Mesodermal cell (in vitro differentiated cells): ENCODE data around the gene HMGB2.

Experiments
- H3K27ac ChIP-seq: 2 replicates; pipeline ENCODE4 v1.7.0; 2013; ENCODE audit warnings: mild to moderate bottlenecking, low read depth, low read length, moderate library complexity; ENCODE audit not compliant: severe bottlenecking
- H3K36me3 ChIP-seq: 2 replicates; pipeline ENCODE4 v1.7.1; 2013; ENCODE audit warnings: mild to moderate bottlenecking, low read length, moderate library complexity; ENCODE audit not compliant: control insufficient read depth, insufficient read depth
- H3K4me1 ChIP-seq: one replicate; pipeline ENCODE4 v1.7.1; 2013; ENCODE audit warnings: mild to moderate bottlenecking, low read length; ENCODE audit not compliant: insufficient read depth, control insufficient read depth, poor library complexity, severe bottlenecking
- H3K4me3 ChIP-seq: 2 replicates; pipeline ENCODE4 v1.7.0; 2013; ENCODE audit warnings: low read length, control low read depth, mild to moderate bottlenecking; ENCODE audit not compliant: insufficient read depth, poor library complexity, severe bottlenecking; ENCODE audit errors: extremely low read depth
- H3K9me3 ChIP-seq: 2 replicates; pipeline ENCODE4 v1.7.1; 2013; ENCODE audit warnings: mild to moderate bottlenecking, low read length, moderate library complexity; ENCODE audit not compliant: control insufficient read depth
- WGBS, 2 experiments: methylation state at CpG; one replicate each; pipeline ENCODE4 v1.1.5; 2013; ENCODE audit warnings: missing lambda C conversion rate in 2 of 2; ENCODE audit not compliant: insufficient coverage in 2 of 2; 5-methylcytosine and 5-hydroxymethylcytosine counted together

Gene HMGB2

DNA sequence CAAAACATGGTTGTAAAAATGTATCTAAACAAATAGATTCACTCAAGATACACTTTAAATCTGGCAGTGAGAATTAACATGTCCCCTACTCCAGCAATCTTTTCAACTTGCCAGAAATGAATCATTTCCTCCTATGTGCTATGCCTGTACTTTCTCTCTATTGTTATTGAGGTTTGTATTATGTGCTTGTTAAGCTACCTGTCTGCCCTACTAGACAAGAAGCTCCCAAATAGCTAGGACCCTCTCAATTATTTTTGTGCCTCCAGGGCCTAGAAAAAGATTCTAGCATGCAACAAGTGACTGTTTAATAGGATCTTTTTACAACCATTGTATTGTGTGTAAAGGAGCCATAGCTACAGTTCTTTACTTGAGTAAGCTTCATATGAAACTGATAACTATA, 33.1 kb upstream of the HMGB2 start:
- Histone ChIP-seq H3K4me3 (no peak overlapping the region), H3K36me3 (no peaks in the 10 kb centered on the region), H3K27ac (no peak overlapping the region), H3K4me1 (no peaks in the 10 kb centered on the region), H3K9me3 (no peaks in the 10 kb centered on the region)

- 100% methylated on average over 1 of the region's 2 CpGs; no CpG with 5 or more reads in 1 of the 2 experiments for WGBS, 2 experiments
- Histone ChIP-seq H3K9me3 (no peaks in the 10 kb centered on the region), H3K27ac (no peak overlapping the region), H3K4me3 (no peak overlapping the region), H3K4me1 (no peaks in the 10 kb centered on the region), H3K36me3 (no peaks in the 10 kb centered on the region)
Measured at GRCh38 chr4:173365359-173365996, 31.3 kb upstream of the HMGB2 start.

- Histone ChIP-seq H3K27ac (no peak overlapping the region), H3K4me3 (no peak overlapping the region), H3K36me3 (no peaks in the 10 kb centered on the region), H3K9me3 (no peaks in the 10 kb centered on the region), H3K4me1 (no peaks in the 10 kb centered on the region)
- 100% methylated on average over 1 of the region's 3 CpGs; no CpG with 5 or more reads in 1 of the 2 experiments for WGBS, 2 experiments
Measured at GRCh38 chr4:173362666-173363065, 28.5 kb upstream of the HMGB2 start.

- no peaks in the 10 kb centered on the region for H3K4me1 ChIP-seq
- H3K36me3 ChIP-seq = no peaks in the 10 kb centered on the region
- 63 to 100% methylated on average over 1 of the region's 5 CpGs for WGBS, 2 experiments
- H3K4me3 ChIP-seq = no peak overlapping the region
- no peak overlapping the region for H3K27ac ChIP-seq
- no peaks in the 10 kb centered on the region for H3K9me3 ChIP-seq
Measured at GRCh38 chr4:173360587-173361221, 26.5 kb upstream of the HMGB2 start.

- Histone ChIP-seq H3K4me3 (no peak overlapping the region), H3K27ac (no peak overlapping the region), H3K4me1 (no peaks in the 10 kb centered on the region), H3K36me3 (no peaks in the 10 kb centered on the region), H3K9me3 (no peaks in the 10 kb centered on the region)
- 71 to 78% methylated on average over 1 to 2 of the region's 2 CpGs for WGBS, 2 experiments
Measured at GRCh38 chr4:173357939-173358338, 23.8 kb upstream of the HMGB2 start.

- H3K4me1 ChIP-seq = peaks cover 10% of the 10 kb centered on the region
- H3K9me3 ChIP-seq = no peaks in the 10 kb centered on the region
- 100% methylated on average over 1 of the region's 1 CpG; no CpG with 5 or more reads in 1 of the 2 experiments for WGBS, 2 experiments
- H3K27ac ChIP-seq = no peak overlapping the region
- no peaks in the 10 kb centered on the region for H3K36me3 ChIP-seq
- no peak overlapping the region for H3K4me3 ChIP-seq
Measured at GRCh38 chr4:173347467-173347866, 13.3 kb upstream of the HMGB2 start.

- H3K4me3 ChIP-seq = no peak overlapping the region
- H3K36me3 ChIP-seq = no peaks in the 10 kb centered on the region
- no peaks in the 10 kb centered on the region for H3K9me3 ChIP-seq
- 100% methylated on average over 1 of the region's 2 CpGs; no CpG with 5 or more reads in 1 of the 2 experiments for WGBS, 2 experiments
- no peak overlapping the region for H3K27ac ChIP-seq
- H3K4me1 ChIP-seq = peaks cover 10% of the 10 kb centered on the region
Measured at GRCh38 chr4:173346074-173346473, 11.9 kb upstream of the HMGB2 start.

GRCh38 chr4:173345648-173346047, 11.5 kb upstream of the HMGB2 start:
- H3K36me3 ChIP-seq = no peaks in the 10 kb centered on the region
- H3K27ac ChIP-seq = no peak overlapping the region
- H3K4me3 ChIP-seq = no peak overlapping the region
- no peaks in the 10 kb centered on the region for H3K9me3 ChIP-seq
- peaks cover 10% of the 10 kb centered on the region for H3K4me1 ChIP-seq
- no CpG with 5 or more reads among the region's 2 CpGs for WGBS, 2 experiments

- 60 to 67% methylated on average over 2 of the region's 3 CpGs for WGBS, 2 experiments
- Histone ChIP-seq H3K4me1 (peaks cover 10% of the 10 kb centered on the region), H3K36me3 (no peaks in the 10 kb centered on the region), H3K4me3 (no peak overlapping the region), H3K9me3 (no peaks in the 10 kb centered on the region), H3K27ac (peak overlapping the region; percentile 7)
Measured at GRCh38 chr4:173343832-173344397, 9.8 kb upstream of the HMGB2 start.

GRCh38 chr4:173337463-173337862, 3.3 kb upstream of the HMGB2 start:
- Histone ChIP-seq H3K27ac (no peak overlapping the region), H3K4me1 (peaks cover 5% of the 10 kb centered on the region), H3K36me3 (peaks cover 9% of the 10 kb centered on the region), H3K9me3 (no peaks in the 10 kb centered on the region), H3K4me3 (no peak overlapping the region)
- WGBS, 2 experiments = 100% methylated on average over 1 of the region's 2 CpGs
